SK-N-SH treated with all-trans-retinoic acid at 6 μM for 48 hours (cell line): ENCODE measurements around the gene ARMCX5.

Experiments
- ATAC-seq: fragments of 200-7000 bp; cut with Tn5 transposase; 3 replicates; pipeline ENCODE4 v1.9.1; 2020; ENCODE audit warnings: mild to moderate bottlenecking, moderate library complexity
- ARNTL ChIP-seq: fragments of 450-650 bp; formaldehyde crosslinking; IDR thresholded peaks from 2 replicates; pipeline ENCODE4 v1.5.0; 2020; ENCODE audit warnings: low read depth, mild to moderate bottlenecking, moderate library complexity, borderline replicate concordance
- BACH2 ChIP-seq: fragments of 250-450 bp; sonication (Bioruptor Pico); IDR thresholded peaks from 2 replicates; pipeline ENCODE4 v1.9.0; 2021; ENCODE audit warnings: mild to moderate bottlenecking, borderline replicate concordance
- CREB5 ChIP-seq: fragments of 250-450 bp; sonication (Bioruptor Pico); IDR thresholded peaks from 2 replicates; pipeline ENCODE4 v1.5.1; 2020; ENCODE audit warnings: low read depth, mild to moderate bottlenecking, moderate library complexity
- CSDC2 ChIP-seq: fragments of 250-450 bp; sonication (Bioruptor Pico); IDR thresholded peaks from 2 replicates; pipeline ENCODE4 v1.5.0; 2020; ENCODE audit warnings: mild to moderate bottlenecking, moderate library complexity
- CSRNP3 ChIP-seq: fragments of 250-450 bp; sonication (Bioruptor Pico); IDR thresholded peaks from 2 replicates; pipeline ENCODE4 v1.5.1; 2021; ENCODE audit warnings: mild to moderate bottlenecking, moderate library complexity
- ESRRG ChIP-seq: fragments of 250-450 bp; sonication (Bioruptor Pico); IDR thresholded peaks from 2 replicates; pipeline ENCODE4 v1.6.1; 2021; ENCODE audit warnings: mild to moderate bottlenecking
- GLIS3 ChIP-seq: fragments of 250-450 bp; sonication (Bioruptor Pico); IDR thresholded peaks from 2 replicates; pipeline ENCODE4 v1.5.0; 2020; ENCODE audit warnings: mild to moderate bottlenecking, moderate library complexity
- ISL1 ChIP-seq: fragments of 250-450 bp; sonication (Bioruptor Pico); IDR thresholded peaks from 2 replicates; pipeline ENCODE4 v2.1.2; 2022; ENCODE audit warnings: mild to moderate bottlenecking, moderate library complexity
- OSR1 ChIP-seq: fragments of 250-450 bp; sonication (Bioruptor Pico); IDR thresholded peaks from 2 replicates; pipeline ENCODE4 v1.8.0; 2022; ENCODE audit warnings: moderate library complexity, mild to moderate bottlenecking, inconsistent platforms
- POU6F1 ChIP-seq: fragments of 250-450 bp; sonication (Bioruptor Pico); IDR thresholded peaks from 2 replicates; pipeline ENCODE4 v1.8.0; 2021; ENCODE audit warnings: low read depth, mild to moderate bottlenecking, moderate library complexity, borderline replicate concordance
- PPARA ChIP-seq: fragments of 250-450 bp; sonication (Bioruptor Pico); IDR thresholded peaks from 2 replicates; pipeline ENCODE4 v1.5.0; 2020; ENCODE audit warnings: mild to moderate bottlenecking, borderline replicate concordance
- RARB ChIP-seq: fragments of 250-450 bp; sonication (Bioruptor Pico); IDR thresholded peaks from 2 replicates; pipeline ENCODE4 v1.8.0; 2021; ENCODE audit warnings: mild to moderate bottlenecking, moderate library complexity
- SNAI2 ChIP-seq: fragments of 250-450 bp; sonication (Bioruptor Pico); IDR thresholded peaks from 2 replicates; pipeline ENCODE4 v1.5.0; 2020; ENCODE audit warnings: mild to moderate bottlenecking, moderate library complexity
- TCF4 ChIP-seq: fragments of 250-450 bp; sonication (Bioruptor Pico); IDR thresholded peaks from 2 replicates; pipeline ENCODE4 v1.8.0; 2021; ENCODE audit warnings: mild to moderate bottlenecking, moderate library complexity, borderline replicate concordance
- TOX ChIP-seq: fragments of 250-450 bp; sonication (Bioruptor Pico); IDR thresholded peaks from 2 replicates; pipeline ENCODE4 v1.8.0; 2021; ENCODE audit warnings: mild to moderate bottlenecking, moderate library complexity, borderline replicate concordance
- TSHZ2 ChIP-seq: fragments of 250-450 bp; sonication (Bioruptor Pico); IDR thresholded peaks from 2 replicates; pipeline ENCODE4 v1.5.0; 2020; ENCODE audit warnings: mild to moderate bottlenecking, moderate library complexity
- ZC3H10 ChIP-seq: fragments of 250-450 bp; sonication (Bioruptor Pico); IDR thresholded peaks from 2 replicates; pipeline ENCODE4 v1.5.1; 2021; ENCODE audit warnings: mild to moderate bottlenecking, moderate library complexity
- ZFP3 ChIP-seq: fragments of 250-450 bp; sonication (Bioruptor Pico); IDR thresholded peaks from 2 replicates; pipeline ENCODE4 v1.5.0; 2020; ENCODE audit warnings: mild to moderate bottlenecking, moderate library complexity
- ZFP30 ChIP-seq: fragments of 450-650 bp; formaldehyde crosslinking; IDR thresholded peaks from 2 replicates; pipeline ENCODE4 v1.5.0; 2022; ENCODE audit warnings: mild to moderate bottlenecking, moderate library complexity
- ZNF565 ChIP-seq: fragments of 450-650 bp; formaldehyde crosslinking; conservative IDR thresholded peaks from 2 replicates; pipeline ENCODE4 v1.5.0; 2020; ENCODE audit warnings: low read depth, mild to moderate bottlenecking, moderate library complexity
- ZNF70 ChIP-seq: fragments of 450-650 bp; formaldehyde crosslinking; IDR thresholded peaks from 2 replicates; pipeline ENCODE4 v1.5.0; 2020; ENCODE audit warnings: mild to moderate bottlenecking, moderate library complexity
- ZNF8 ChIP-seq: fragments of 450-650 bp; formaldehyde crosslinking; IDR thresholded peaks from 2 replicates; pipeline ENCODE4 v1.5.0; 2020; ENCODE audit warnings: mild to moderate bottlenecking, moderate library complexity
- TF ChIP-seq, protein P1 (sequence below): fragments of 250-450 bp; sonication (Bioruptor Pico); IDR thresholded peaks from 2 replicates; pipeline ENCODE4 v1.8.0; 2020; ENCODE audit warnings: mild to moderate bottlenecking, moderate library complexity, borderline replicate concordance

ARMCX5 gene

DNA sequence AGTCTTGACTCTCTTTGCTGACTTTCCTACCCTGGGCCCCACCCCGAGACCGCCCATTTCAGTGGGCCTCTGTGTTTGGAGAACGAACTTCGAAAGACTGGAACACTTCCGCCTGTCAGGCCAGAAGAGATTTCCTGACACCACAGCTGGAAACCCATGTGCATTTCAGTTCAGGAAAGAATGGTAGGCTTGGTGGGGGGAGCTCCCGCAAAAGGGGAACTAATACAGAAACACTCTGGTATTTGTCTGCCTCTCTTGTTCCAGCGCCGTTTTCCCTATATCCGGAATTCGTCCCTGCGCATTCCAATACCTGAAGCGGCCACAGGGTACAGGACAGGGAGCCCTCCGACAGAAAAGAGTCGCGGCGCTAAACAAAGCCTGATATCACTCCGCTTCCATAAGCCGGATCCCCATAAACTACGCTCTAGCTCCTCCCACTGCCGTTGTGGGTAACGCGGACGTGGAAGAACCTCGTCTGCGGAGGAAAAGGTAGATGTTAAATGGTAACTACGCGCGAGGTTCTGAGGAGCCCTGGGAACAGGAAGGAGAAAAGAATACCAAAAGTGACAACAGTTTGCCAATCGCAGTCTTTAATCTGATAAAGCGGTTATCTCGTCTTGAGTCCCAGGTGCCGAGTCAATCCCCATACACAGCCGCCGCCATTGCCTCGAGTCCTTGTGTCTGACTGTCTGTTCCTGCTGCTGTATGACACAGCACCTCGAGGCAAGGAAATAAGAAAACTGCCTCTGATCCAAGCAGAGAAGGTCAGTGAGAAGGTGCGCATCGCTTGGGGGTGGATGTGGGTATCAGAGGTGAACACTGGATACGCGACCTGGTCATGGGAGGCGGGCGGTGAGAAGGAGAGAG is at the start of gene ARMCX5:
Gene ARMCX5, plus strand, starts transcription at position 432 of the 867 bp plus-strand sequence. CDS start 2,627 bp downstream, outside the sequence.
- peak; percentile 94 for ATAC-seq
- TF ChIP-seq RARB (CRISPR knock-in tag) (no peak), ESRRG (CRISPR knock-in tag) (no peak), TCF4 (CRISPR knock-in tag) (no peak), CSDC2 (CRISPR knock-in tag) (no peak), CREB5 (CRISPR knock-in tag) (no peak), TSHZ2 (CRISPR knock-in tag) (no peak), ZNF565 (no peak), GLIS3 (CRISPR knock-in tag) (no peak), ISL1 (CRISPR knock-in tag) (no peak), ZC3H10 (CRISPR knock-in tag) (no peak), PPARA (CRISPR knock-in tag) (no peak), ARNTL (CRISPR knock-in tag) (no peak), CSRNP3 (CRISPR knock-in tag) (no peak), ZNF8 (CRISPR knock-in tag) (no peak), ZFP3 (CRISPR knock-in tag) (no peak), ZNF70 (CRISPR knock-in tag) (no peak)
- TF ChIP-seq, protein P1, sequence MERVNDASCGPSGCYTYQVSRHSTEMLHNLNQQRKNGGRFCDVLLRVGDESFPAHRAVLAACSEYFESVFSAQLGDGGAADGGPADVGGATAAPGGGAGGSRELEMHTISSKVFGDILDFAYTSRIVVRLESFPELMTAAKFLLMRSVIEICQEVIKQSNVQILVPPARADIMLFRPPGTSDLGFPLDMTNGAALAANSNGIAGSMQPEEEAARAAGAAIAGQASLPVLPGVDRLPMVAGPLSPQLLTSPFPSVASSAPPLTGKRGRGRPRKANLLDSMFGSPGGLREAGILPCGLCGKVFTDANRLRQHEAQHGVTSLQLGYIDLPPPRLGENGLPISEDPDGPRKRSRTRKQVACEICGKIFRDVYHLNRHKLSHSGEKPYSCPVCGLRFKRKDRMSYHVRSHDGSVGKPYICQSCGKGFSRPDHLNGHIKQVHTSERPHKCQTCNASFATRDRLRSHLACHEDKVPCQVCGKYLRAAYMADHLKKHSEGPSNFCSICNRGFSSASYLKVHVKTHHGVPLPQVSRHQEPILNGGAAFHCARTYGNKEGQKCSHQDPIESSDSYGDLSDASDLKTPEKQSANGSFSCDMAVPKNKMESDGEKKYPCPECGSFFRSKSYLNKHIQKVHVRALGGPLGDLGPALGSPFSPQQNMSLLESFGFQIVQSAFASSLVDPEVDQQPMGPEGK (CRISPR knock-in tag) = no peak
- TF ChIP-seq, all 23 proteins: peak for 0

DNA sequence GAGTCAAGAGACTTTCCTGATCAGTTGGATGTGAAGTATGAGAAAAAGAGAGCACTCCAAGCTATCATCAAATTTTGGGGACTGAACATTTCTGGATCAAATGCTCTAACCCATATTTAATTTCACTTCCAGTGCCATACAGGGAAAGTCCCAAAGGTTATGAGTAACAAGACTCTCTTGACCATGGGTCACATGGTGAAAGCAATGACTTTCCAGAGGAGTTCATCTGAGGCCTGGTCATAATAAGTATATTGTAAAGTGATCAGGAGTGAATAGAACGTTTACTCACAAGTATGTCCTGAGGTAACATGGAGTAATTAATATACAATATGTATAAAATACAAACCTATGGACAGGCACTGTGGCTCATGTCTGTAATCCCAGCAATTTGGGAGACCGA is 40.7 kb upstream of the ARMCX5 start:
- TF ChIP-seq GLIS3 (CRISPR knock-in tag) (no peak), TOX (no peak), ZNF70 (CRISPR knock-in tag) (no peak)
- no peak for ATAC-seq

DNA sequence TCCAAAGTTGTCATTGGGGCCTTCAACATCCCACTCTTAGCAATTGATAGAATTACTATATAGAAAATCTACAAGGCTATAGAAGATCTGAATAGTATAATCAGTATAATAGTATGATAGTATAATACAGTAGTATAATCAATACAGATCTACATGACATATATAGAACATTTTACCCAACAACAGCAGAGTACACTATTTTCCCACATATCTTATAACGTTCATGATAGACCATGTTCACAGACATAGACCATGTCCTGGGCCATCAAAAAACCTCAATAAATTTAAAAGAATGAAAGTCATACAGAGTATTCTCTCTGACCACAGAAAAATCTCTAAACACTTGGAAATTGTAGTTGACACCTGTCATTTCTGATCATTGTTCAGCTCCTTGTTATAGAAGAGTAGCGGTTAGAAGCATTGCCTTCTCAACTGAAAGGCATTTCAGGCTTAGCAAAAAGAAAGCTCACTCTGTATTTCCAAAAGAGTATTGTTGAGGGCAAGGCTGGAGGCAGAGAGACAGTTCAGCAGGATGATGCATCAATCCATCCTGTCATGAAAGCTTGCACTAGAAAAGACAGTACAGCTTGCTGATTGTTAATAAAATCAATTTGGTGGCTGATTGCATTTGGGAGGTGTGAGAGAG is 38.8 kb upstream of the ARMCX5 start:
- ATAC-seq = no peak
- TF ChIP-seq BACH2 (no peak), OSR1 (CRISPR knock-in tag) (no peak), ESRRG (CRISPR knock-in tag) (no peak), RARB (CRISPR knock-in tag) (no peak), CREB5 (CRISPR knock-in tag) (no peak), PPARA (CRISPR knock-in tag) (no peak), ARNTL (CRISPR knock-in tag) (no peak), ZNF70 (CRISPR knock-in tag) (no peak), ZNF8 (CRISPR knock-in tag) (no peak), ZFP30 (no peak), ISL1 (CRISPR knock-in tag) (no peak), ZC3H10 (CRISPR knock-in tag) (no peak), GLIS3 (CRISPR knock-in tag) (no peak), SNAI2 (CRISPR knock-in tag) (no peak), ZNF565 (no peak), POU6F1 (no peak)
